Mesothelial cell of epicardium (in vitro differentiated cells): ENCODE data around the gene WWOX. TPM values are rescaled to one million over a fixed set of nuclear protein-coding genes. Genes with fewer than 3 reads are reported as not detected.
"Not testable (repeated sequence)": the region's sequence is repeated elsewhere in the genome, so short reads cannot be mapped to it uniquely, and the experiment has no call there.

Experiments
- DNase-seq, 2 experiments: peaks; one replicate each; pipeline ENCODE4 v3.0.0; 2021; ENCODE audit warnings: low spot score in 2 of 2; ENCODE audit not compliant: unreplicated experiment in 2 of 2
- H3K27ac Mint-ChIP-seq: 2 replicates; pipeline ENCODE4 v1.8.0; 2021; ENCODE audit warnings: mixed read lengths
- H3K27me3 Mint-ChIP-seq: 2 replicates; pipeline ENCODE4 v1.8.0; 2021; ENCODE audit warnings: low read depth, mixed read lengths
- H3K36me3 Mint-ChIP-seq: 2 replicates; pipeline ENCODE4 v1.8.0; 2021; ENCODE audit warnings: mixed read lengths
- H3K4me1 Mint-ChIP-seq: 2 replicates; pipeline ENCODE4 v1.8.0; 2021; ENCODE audit warnings: mixed read lengths
- H3K4me3 Mint-ChIP-seq: 2 replicates; pipeline ENCODE4 v1.8.0; 2021; ENCODE audit warnings: mild to moderate bottlenecking, moderate library complexity, mixed read lengths
- H3K9me3 Mint-ChIP-seq: 2 replicates; pipeline ENCODE4 v1.8.0; 2021; ENCODE audit warnings: mixed read lengths
- total RNA-seq: library from RNA; stranded (reverse); gene quantifications from 3 replicates; pipeline ENCODE4 v1.2.1, GENCODE V29; 2021
- TF ChIP-seq, protein P1 (sequence below): fragments of 200-600 bp; sonication (generic); IDR thresholded peaks from one replicate; pipeline ENCODE4 v1.5.0; 2021; ENCODE audit warnings: antibody characterized with exemption; ENCODE audit not compliant: unreplicated experiment

The WWOX gene
- total RNA-seq, 1 donor from 2014 or later: 29.7 TPM

DNA sequence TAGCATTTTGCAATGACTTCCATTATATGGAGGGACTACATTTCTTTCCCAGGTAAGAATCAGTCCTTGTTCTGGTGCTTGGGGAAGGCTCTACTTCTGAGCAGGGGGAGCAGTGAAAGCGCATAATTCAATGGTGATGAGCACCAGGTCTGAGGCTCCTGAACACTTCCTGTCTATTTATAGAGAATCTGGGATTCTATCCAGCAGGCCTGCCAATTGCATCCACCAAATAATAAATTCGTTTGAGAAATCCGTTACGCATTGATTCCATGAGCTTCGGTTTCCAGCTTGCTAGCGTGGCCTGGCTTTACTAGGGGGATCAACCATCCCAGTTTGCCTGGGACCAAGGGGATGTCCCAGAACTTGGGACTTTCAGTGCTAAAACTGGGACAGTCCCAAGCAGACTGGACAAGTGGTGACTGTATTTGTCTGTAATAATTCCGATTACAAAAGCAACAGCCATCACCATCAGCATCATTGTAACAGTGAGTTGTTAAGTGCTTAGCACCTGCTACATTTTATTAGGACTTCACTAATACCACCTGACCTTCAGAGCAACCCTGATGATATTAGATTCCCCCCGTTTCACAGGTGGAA, 1151.1 kb downstream of the WWOX start:
- H3K27me3 Mint-ChIP-seq: no peaks in the 10 kb centered on the region

DNA sequence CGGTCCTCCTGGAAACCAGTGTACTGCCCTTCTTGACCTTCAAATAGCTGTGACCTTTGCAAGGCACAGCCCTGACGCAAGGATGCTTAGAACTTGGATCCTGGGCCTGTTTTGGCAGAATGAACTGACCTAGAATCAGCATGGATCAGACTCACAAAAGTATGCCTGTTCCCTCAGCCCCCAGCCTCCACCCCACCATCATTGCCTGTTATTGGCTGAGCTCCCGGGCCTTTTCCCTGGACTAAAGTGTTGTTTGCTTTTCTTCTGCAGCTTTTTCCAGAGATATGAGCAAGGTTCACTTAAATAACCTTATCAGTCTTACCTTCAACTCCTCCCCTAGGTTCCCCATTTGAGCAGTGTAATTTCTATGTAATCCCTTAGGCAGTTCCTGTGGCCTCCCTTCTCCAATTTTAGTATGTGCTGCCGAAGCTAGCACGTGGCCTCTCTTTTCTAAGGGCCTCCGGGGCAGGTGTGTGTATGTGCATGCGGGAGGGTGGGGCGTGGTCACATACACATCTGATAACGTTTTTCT, 1153.7 kb downstream of the WWOX start:
- TF ChIP-seq, protein P1, sequence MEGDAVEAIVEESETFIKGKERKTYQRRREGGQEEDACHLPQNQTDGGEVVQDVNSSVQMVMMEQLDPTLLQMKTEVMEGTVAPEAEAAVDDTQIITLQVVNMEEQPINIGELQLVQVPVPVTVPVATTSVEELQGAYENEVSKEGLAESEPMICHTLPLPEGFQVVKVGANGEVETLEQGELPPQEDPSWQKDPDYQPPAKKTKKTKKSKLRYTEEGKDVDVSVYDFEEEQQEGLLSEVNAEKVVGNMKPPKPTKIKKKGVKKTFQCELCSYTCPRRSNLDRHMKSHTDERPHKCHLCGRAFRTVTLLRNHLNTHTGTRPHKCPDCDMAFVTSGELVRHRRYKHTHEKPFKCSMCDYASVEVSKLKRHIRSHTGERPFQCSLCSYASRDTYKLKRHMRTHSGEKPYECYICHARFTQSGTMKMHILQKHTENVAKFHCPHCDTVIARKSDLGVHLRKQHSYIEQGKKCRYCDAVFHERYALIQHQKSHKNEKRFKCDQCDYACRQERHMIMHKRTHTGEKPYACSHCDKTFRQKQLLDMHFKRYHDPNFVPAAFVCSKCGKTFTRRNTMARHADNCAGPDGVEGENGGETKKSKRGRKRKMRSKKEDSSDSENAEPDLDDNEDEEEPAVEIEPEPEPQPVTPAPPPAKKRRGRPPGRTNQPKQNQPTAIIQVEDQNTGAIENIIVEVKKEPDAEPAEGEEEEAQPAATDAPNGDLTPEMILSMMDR: no peak
- Mint-ChIP-seq H3K27ac (no peak overlapping the region), H3K36me3 (no peaks in the 10 kb centered on the region), H3K4me1 (peaks cover 15% of the 10 kb centered on the region), H3K4me3 (no peak overlapping the region), H3K27me3 (peaks cover 4% of the 10 kb centered on the region), H3K9me3 (no peaks in the 10 kb centered on the region)
- DNase-seq: no peak

More for the DNA sequence above, 1151.1 kb downstream of the WWOX start:
- Mint-ChIP-seq H3K4me3 (no peak overlapping the region), H3K4me1 (peaks cover 16% of the 10 kb centered on the region), H3K27ac (no peak overlapping the region), H3K9me3 (no peaks in the 10 kb centered on the region), H3K36me3 (no peaks in the 10 kb centered on the region)
- TF ChIP-seq, protein P1: no peak
- DNase-seq: no peak

DNA sequence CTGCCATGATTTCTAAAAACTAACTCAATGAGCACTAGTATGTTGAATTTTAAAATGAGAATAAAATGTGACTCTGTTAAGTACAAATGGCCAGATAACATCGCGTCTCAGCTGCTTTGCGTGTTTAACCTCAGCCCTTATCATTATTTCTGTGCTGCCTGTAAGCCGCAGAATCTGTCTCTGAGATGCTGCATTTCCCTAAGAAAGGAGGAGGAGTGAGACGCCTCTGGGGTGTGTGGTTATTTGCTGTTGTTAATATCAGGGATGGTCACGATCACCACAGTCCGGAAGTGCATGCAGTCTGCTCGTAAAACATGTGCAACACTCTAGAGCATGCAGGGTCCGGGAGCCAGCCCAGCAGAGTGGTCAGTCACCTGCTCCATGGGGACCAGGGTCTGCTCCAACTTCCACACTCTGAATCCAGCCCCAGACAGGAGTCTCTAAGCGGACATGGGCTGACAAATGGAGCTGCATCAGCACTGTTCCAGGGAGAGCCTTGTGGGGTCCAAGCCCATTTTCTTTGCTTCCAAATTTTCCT, 1158.6 kb downstream of the WWOX start:
- no peak overlapping the region for H3K4me3 Mint-ChIP-seq
- TF ChIP-seq, protein P1: no peak
- peaks cover 11% of the 10 kb centered on the region for H3K4me1 Mint-ChIP-seq
- H3K9me3 Mint-ChIP-seq: no peaks in the 10 kb centered on the region
- peaks cover 13% of the 10 kb centered on the region for H3K27me3 Mint-ChIP-seq
- no peaks in the 10 kb centered on the region for H3K36me3 Mint-ChIP-seq
- no peak for DNase-seq
- no peak overlapping the region for H3K27ac Mint-ChIP-seq

DNA sequence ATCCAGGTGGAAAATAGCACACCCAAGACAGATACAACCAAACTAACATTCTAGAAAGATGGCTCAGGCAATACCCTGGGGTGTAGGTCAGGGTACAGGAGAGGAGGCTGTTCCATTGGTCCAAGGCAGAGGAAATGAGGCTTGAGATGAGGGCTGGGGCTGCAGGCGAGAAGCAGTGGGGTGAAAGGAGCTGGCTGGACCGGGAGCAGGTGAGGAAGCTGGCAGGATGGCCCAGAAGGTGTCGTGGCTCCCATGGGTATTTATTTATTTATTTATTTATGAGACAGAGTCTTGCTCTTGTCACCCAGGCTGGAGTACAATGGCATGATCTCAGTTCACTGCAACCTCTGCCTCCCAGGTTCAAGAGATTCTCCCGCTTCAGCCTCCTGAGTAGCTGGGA, 1161.4 kb downstream of the WWOX start:
- H3K27ac Mint-ChIP-seq, DNase-seq: not testable (repeated sequence)

DNA sequence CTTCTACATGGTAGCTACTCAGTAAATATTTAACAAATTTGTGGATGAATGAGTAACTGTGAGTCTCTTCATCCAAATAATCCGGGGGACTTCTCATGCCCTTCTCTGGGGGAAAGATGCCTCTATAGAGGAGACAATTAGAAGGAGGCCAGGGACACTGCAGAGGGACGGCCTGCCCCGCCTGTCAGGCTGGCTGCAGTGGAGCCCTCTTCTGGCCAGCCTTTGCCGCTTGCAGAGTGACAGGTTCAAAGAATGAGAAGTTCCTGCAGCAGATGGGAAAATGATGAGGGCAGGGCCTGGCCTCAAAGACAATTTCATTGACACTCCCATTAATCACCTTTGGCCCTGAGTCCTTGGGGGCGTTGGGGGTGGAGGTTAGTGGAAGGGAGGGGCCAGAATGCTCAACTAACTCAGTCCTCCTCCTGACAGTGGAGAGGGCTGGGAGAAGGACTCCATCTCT, 1162.1 kb downstream of the WWOX start:
- H3K36me3 Mint-ChIP-seq: no peaks in the 10 kb centered on the region
- no peak overlapping the region for H3K4me3 Mint-ChIP-seq
- no peak overlapping the region for H3K27ac Mint-ChIP-seq
- no peak for DNase-seq
- H3K27me3 Mint-ChIP-seq: peaks cover 31% of the 10 kb centered on the region
- no peaks in the 10 kb centered on the region for H3K4me1 Mint-ChIP-seq
- TF ChIP-seq, protein P1: no peak
- no peaks in the 10 kb centered on the region for H3K9me3 Mint-ChIP-seq

More for the DNA sequence above, 1161.4 kb downstream of the WWOX start:
- not testable (repeated sequence) for H3K4me1 Mint-ChIP-seq, H3K36me3 Mint-ChIP-seq, H3K9me3 Mint-ChIP-seq, H3K4me3 Mint-ChIP-seq
- H3K27me3 Mint-ChIP-seq: peaks cover 28% of the 10 kb centered on the region

DNA sequence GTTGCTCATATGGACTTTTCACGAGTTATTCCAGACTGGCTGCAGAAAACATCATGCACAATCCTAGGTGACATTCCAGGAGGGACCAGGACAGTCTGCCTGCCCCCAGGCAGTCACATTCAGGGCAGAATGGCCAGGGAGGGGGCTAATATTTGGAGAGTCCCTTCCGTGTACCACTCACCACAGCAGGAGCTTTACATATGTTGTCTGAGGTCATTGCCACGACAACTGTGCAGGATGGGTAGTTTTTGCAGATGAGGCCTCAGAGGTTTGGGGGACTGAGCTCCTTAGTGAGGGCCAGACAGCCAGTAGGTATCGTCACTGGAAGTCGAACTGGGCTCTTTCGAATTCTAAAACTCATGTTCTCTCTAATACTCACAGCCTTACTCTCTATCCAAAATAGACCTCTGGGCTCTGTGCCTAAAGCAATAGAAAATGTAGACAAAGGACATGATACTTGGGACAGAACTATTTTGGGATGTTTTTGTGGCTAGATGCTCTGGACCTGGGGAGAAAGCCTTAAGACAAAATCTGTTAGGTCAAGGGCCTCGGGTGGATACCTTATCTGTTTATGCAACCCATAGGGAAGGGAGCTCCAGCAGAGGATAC, 1162.6 kb downstream of the WWOX start:
- TF ChIP-seq, protein P1: no peak
- Mint-ChIP-seq H3K9me3 (no peaks in the 10 kb centered on the region), H3K27ac (no peak overlapping the region), H3K4me1 (no peaks in the 10 kb centered on the region), H3K4me3 (no peak overlapping the region), H3K27me3 (peaks cover 32% of the 10 kb centered on the region), H3K36me3 (no peaks in the 10 kb centered on the region)
- DNase-seq: no peak
